ENCODE results near the gene LRRC41.
A peak's percentile ranks its signal among the peaks of the same experiment; 100 is the strongest.

Gene LRRC41

GRCh38 chr1:46288485-46289133 lies 14.8 kb downstream of the LRRC41 start:
- FAIRE-seq, result no peak

DNA sequence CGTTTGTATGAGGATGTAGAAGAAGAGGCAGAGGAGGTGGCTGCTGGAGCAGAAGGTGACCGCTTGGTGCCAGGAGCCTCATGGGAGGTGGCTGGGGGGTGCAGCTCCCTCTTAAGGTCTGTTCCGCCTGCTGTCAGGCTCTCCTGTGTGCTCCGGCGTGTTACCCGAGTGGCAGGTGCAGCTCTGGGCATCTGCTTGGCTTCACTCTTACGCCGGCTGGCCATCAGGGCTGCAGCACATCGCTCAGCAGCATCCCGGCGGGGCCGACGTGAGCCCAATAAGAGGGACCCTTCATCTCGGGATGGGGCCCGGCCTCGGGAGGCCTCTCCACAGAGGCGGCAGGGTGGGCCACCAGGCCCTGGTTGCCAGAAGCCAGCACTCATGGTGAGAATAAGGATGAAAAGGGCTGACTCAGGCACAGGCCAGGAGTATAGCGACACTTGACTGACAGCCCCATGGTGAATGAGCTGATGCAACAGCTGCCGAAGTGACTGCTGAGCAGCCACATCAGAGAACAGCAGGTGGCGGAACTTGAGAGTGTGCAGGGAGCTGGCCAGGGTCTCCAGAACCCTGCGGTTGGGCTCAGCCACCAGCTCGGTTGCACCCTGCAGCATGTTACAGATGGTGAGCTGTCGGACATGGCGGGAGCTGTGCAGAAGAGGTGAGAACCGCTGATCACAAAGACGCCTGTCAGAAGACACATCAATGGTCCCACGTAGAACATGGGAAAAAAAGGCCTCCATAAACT lies 17.5 kb downstream of the LRRC41 start:
- TF ChIP-seq SPI1 (IDR thresholded peaks at IDR 0.05; ENCODE audit: low read depth, low read length), result no peak
- TF ChIP-seq PAX5 (IDR thresholded peaks at IDR 0.05; ENCODE audit: insufficient read depth, low read length, severe bottlenecking), result no peak
- no peak for TF ChIP-seq POLR2A (IDR thresholded peaks at IDR 0.05; ENCODE audit: low read depth, low read length)
- no peak for TF ChIP-seq POU2F2 (IDR thresholded peaks at IDR 0.05; ENCODE audit: low read depth, low read length)
- TF ChIP-seq POLR2AphosphoS5 (IDR thresholded peaks at IDR 0.05; ENCODE audit: low read depth, low read length), result no peak
- TF ChIP-seq TAF1 (IDR thresholded peaks at IDR 0.05; ENCODE audit: low read depth, low read length), result no peak
- FAIRE-seq, result no peak
- DNase-seq (ENCODE audit: insufficient read length, low spot score), result no peak

More at GRCh38 chr1:46288485-46289133, 14.8 kb downstream of the LRRC41 start:
- DNase-seq (ENCODE audit: insufficient read length, low spot score), result no peak
- TF ChIP-seq POLR2AphosphoS5 (IDR thresholded peaks at IDR 0.05; ENCODE audit: low read depth, low read length) (no peak; the same call in 1 of the 2 replicates), POU2F2 (IDR thresholded peaks at IDR 0.05; ENCODE audit: low read depth, low read length) (no peak), POLR2A (IDR thresholded peaks at IDR 0.05; ENCODE audit: low read depth, low read length) (no peak; the same call in 1 of the 2 replicates), SPI1 (IDR thresholded peaks at IDR 0.05; ENCODE audit: low read depth, low read length) (no peak), PAX5 (IDR thresholded peaks at IDR 0.05; ENCODE audit: insufficient read depth, low read length, severe bottlenecking) (no peak), TAF1 (IDR thresholded peaks at IDR 0.05; ENCODE audit: low read depth, low read length) (no peak)

GRCh38 chr1:46284597-46285564 lies 18.5 kb downstream of the LRRC41 start:
- FAIRE-seq (no peak), DNase-seq (ENCODE audit: insufficient read length, low spot score) (no peak)
- TF ChIP-seq POLR2A (IDR thresholded peaks at IDR 0.05; ENCODE audit: low read depth, low read length), result no peak
- no peak for TF ChIP-seq TAF1 (IDR thresholded peaks at IDR 0.05; ENCODE audit: low read depth, low read length)
- TF ChIP-seq PAX5 (IDR thresholded peaks at IDR 0.05; ENCODE audit: insufficient read depth, low read length, severe bottlenecking), result no peak
- TF ChIP-seq SPI1 (IDR thresholded peaks at IDR 0.05; ENCODE audit: low read depth, low read length), result no peak
- peak; percentile 53; the same call in 1 of the 2 replicates for TF ChIP-seq POLR2AphosphoS5 (IDR thresholded peaks at IDR 0.05; ENCODE audit: low read depth, low read length)
- no peak for TF ChIP-seq POU2F2 (IDR thresholded peaks at IDR 0.05; ENCODE audit: low read depth, low read length)

- TF ChIP-seq SPI1 (IDR thresholded peaks at IDR 0.05; ENCODE audit: low read depth, low read length) (no peak), PAX5 (IDR thresholded peaks at IDR 0.05; ENCODE audit: insufficient read depth, low read length, severe bottlenecking) (no peak), POLR2A (IDR thresholded peaks at IDR 0.05; ENCODE audit: low read depth, low read length) (no peak), TAF1 (IDR thresholded peaks at IDR 0.05; ENCODE audit: low read depth, low read length) (no peak), POU2F2 (IDR thresholded peaks at IDR 0.05; ENCODE audit: low read depth, low read length) (no peak), POLR2AphosphoS5 (IDR thresholded peaks at IDR 0.05; ENCODE audit: low read depth, low read length) (no peak)
- no peak for DNase-seq (ENCODE audit: insufficient read length, low spot score)
- FAIRE-seq, result no peak
These were observed 19.4 kb downstream of the LRRC41 start for GRCh38 chr1:46284058-46284457.

- FAIRE-seq, result no peak
- no peak for TF ChIP-seq POU2F2 (IDR thresholded peaks at IDR 0.05; ENCODE audit: low read depth, low read length)
- TF ChIP-seq POLR2AphosphoS5 (IDR thresholded peaks at IDR 0.05; ENCODE audit: low read depth, low read length), result no peak
- no peak for TF ChIP-seq TAF1 (IDR thresholded peaks at IDR 0.05; ENCODE audit: low read depth, low read length)
- no peak for TF ChIP-seq SPI1 (IDR thresholded peaks at IDR 0.05; ENCODE audit: low read depth, low read length)
- TF ChIP-seq POLR2A (IDR thresholded peaks at IDR 0.05; ENCODE audit: low read depth, low read length), result no peak; the same call in 1 of the 2 replicates
- TF ChIP-seq PAX5 (IDR thresholded peaks at IDR 0.05; ENCODE audit: insufficient read depth, low read length, severe bottlenecking), result no peak
- DNase-seq (ENCODE audit: insufficient read length, low spot score), result no peak
These were observed 22.4 kb downstream of the LRRC41 start for GRCh38 chr1:46281021-46281420.

DNA sequence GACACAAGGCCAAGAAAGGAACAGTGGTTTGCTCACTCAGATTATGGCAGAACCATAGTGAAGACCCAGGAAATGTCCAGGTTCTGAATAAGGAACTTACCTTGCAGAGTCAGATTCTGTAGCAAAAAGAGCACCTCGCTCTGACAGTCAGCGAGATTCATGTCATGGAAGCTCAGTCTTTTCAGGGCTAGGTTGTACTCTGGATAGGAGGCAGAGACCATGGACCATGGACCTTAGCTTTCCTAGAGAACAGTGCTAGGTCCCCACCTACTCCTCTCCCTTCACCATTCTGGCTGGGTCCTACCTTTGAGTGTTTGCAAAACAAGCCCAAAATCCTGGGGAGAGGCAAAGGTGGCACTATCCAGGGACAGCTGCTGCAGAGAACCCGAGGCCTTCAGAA lies 23.3 kb downstream of the LRRC41 start:
- no peak for TF ChIP-seq POLR2AphosphoS5 (IDR thresholded peaks at IDR 0.05; ENCODE audit: low read depth, low read length)
- TF ChIP-seq POU2F2 (IDR thresholded peaks at IDR 0.05; ENCODE audit: low read depth, low read length), result no peak
- TF ChIP-seq PAX5 (IDR thresholded peaks at IDR 0.05; ENCODE audit: insufficient read depth, low read length, severe bottlenecking), result no peak
- no peak for TF ChIP-seq SPI1 (IDR thresholded peaks at IDR 0.05; ENCODE audit: low read depth, low read length)
- no peak for TF ChIP-seq TAF1 (IDR thresholded peaks at IDR 0.05; ENCODE audit: low read depth, low read length)
- TF ChIP-seq POLR2A (IDR thresholded peaks at IDR 0.05; ENCODE audit: low read depth, low read length), result no peak
- FAIRE-seq (no peak), DNase-seq (ENCODE audit: insufficient read length, low spot score) (no peak)

DNA sequence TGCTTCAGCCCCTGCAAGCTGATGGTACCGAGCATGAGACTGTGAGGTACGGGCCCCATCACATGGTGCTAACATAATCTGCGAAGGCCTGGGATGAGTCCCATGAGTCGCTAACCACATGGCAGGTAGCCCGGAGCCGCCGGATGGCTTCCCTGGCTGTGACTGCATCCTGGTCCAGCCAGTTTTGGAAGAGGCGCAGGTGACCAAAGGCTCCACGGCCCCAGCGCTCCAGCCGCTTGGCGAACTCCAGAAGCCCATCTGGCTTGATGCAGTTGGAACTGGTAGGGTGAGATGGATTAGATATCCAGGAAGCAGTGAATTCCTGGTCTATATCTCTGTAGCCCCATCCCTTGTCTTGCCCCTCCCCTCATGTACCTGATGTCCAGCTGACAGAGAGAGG lies 24.6 kb downstream of the LRRC41 start:
- TF ChIP-seq SPI1 (IDR thresholded peaks at IDR 0.05; ENCODE audit: low read depth, low read length), result no peak
- TF ChIP-seq POLR2A (IDR thresholded peaks at IDR 0.05; ENCODE audit: low read depth, low read length), result no peak
- TF ChIP-seq POU2F2 (IDR thresholded peaks at IDR 0.05; ENCODE audit: low read depth, low read length), result no peak
- no peak for DNase-seq (ENCODE audit: insufficient read length, low spot score)
- FAIRE-seq, result no peak

- no peak for FAIRE-seq
- TF ChIP-seq SPI1 (IDR thresholded peaks at IDR 0.05; ENCODE audit: low read depth, low read length) (no peak), TAF1 (IDR thresholded peaks at IDR 0.05; ENCODE audit: low read depth, low read length) (no peak), POU2F2 (IDR thresholded peaks at IDR 0.05; ENCODE audit: low read depth, low read length) (no peak), POLR2A (IDR thresholded peaks at IDR 0.05; ENCODE audit: low read depth, low read length) (no peak), POLR2AphosphoS5 (IDR thresholded peaks at IDR 0.05; ENCODE audit: low read depth, low read length) (no peak), PAX5 (IDR thresholded peaks at IDR 0.05; ENCODE audit: insufficient read depth, low read length, severe bottlenecking) (no peak)
- DNase-seq (ENCODE audit: insufficient read length, low spot score), result no peak
These were observed 25.6 kb downstream of the LRRC41 start for GRCh38 chr1:46277658-46278373.
